Esophagus muscularis mucosa (tissue), 4 donors: Measurements from ENCODE around the gene INO80B. TPM values are rescaled to one million over a fixed set of nuclear protein-coding genes. Genes with fewer than 3 reads are reported as not detected.

ENCODE experiments used
- DNase-seq: peaks from one replicate; pipeline ENCODE4 v3.0.0-alpha.2; 2017; ENCODE audit errors: extremely low spot score
- H3K27ac ChIP-seq, 4 donors: fragments of 200-600 bp; sonication (generic); replicated peaks in 1 of 4; 1 replicate in 3 of 4; 2 replicates in 1 of 4; pipeline ENCODE4 v1.5.1; 2016 to 2019; ENCODE audit warnings: mild to moderate bottlenecking in 1 of 4
- H3K27me3 ChIP-seq, 4 donors: fragments of 200-600 bp; sonication (generic); one replicate each; pipeline versions ENCODE4 v1.5.1 to v1.6.0; 2016 to 2019
- H3K36me3 ChIP-seq, 4 donors: fragments of 200-600 bp; sonication (generic); one replicate each; pipeline ENCODE4 v1.5.1; 2016 to 2019
- H3K4me1 ChIP-seq, 4 donors: fragments of 200-600 bp; sonication (generic); one replicate each; pipeline ENCODE4 v1.5.1; 2016 to 2019
- H3K4me3 ChIP-seq, 4 donors: fragments of 200-600 bp; sonication (generic); 1 replicate in 2 of 4; 2 replicates in 2 of 4; pipeline ENCODE4 v1.5.1; 2016 to 2019; ENCODE audit warnings: mild to moderate bottlenecking in 4 of 4, moderate library complexity in 1 of 4
- H3K9me3 ChIP-seq, 4 donors: fragments of 200-600 bp; sonication (generic); 1 replicate in 3 of 4; 2 replicates in 1 of 4; pipeline ENCODE4 v1.5.1; 2016 to 2019
- CTCF ChIP-seq, 3 experiments: fragments of 200-600 bp in 2 of 3; fragments of 450-650 bp in 1 of 3; sonication (generic) in 2 of 3; IDR thresholded peaks; one replicate each; pipeline ENCODE4 v1.5.1; 2017 to 2019; ENCODE audit warnings: antibody characterized with exemption in 3 of 3, mild to moderate bottlenecking in 2 of 3, moderate library complexity in 1 of 3
- EP300 ChIP-seq: sonication (generic); formaldehyde crosslinking; IDR thresholded peaks from one replicate; pipeline ENCODE4 v1.6.1; 2017; ENCODE audit warnings: antibody characterized with exemption
- POLR2A ChIP-seq: fragments of 450-650 bp; IDR thresholded peaks from one replicate; pipeline ENCODE4 v1.6.1; 2017; ENCODE audit warnings: antibody characterized with exemption, moderate library complexity, mild to moderate bottlenecking, low read depth
- POLR2AphosphoS5 ChIP-seq, 2 donors: sonication (generic); formaldehyde crosslinking; IDR thresholded peaks; one replicate each; pipeline ENCODE4 v1.6.1; 2017; ENCODE audit warnings: antibody characterized with exemption in 2 of 2
- WGBS: methylation state at CpG from one replicate; pipeline ENCODE4 v1.1.5; 2018; 5-methylcytosine and 5-hydroxymethylcytosine counted together
- intact Hi-C: fragments of 100-400 bp; cut with DNase I; formaldehyde crosslinking; loops from one replicate; pipeline ENCODE4 v1.15.1; 2023
- total RNA-seq, 4 donors: library from RNA; depleted of rRNA; stranded (reverse); fragments of >200 nt; gene quantifications; one replicate each; pipeline versions ENCODE4 v1.1.0 to v1.2.1, GENCODE V29; 2016

Gene INO80B
- total RNA-seq, 4 donors from 2014 or later, result 8.7 to 16.6 (median 10.6) TPM

- Histone ChIP-seq H3K4me3 (peak overlapping the region; percentile 60 to 72 (median 62)), H3K4me1 (peaks cover 18 to 31% (median 25%) of the 10 kb centered on the region in 4 donors), H3K9me3 (no peaks in the 10 kb centered on the region), H3K27me3 (no peaks in the 10 kb centered on the region), H3K27ac (peak overlapping the region; percentile 38 to 58 (median 53)), H3K36me3 (no peaks in the 10 kb centered on the region)
- TF ChIP-seq EP300 (no peak), POLR2A (no peak), POLR2AphosphoS5 (IDR thresholded peaks at IDR 0.05) (peak in 1 of 2 donors; percentile 31), CTCF (IDR thresholded peaks at IDR 0.05) (peak; percentile 36 to 45 (median 39))
- intact Hi-C loops, result no loop called here
- DNase-seq, result no peak
- WGBS, result 13% methylated on average over 30 of the region's 66 CpGs
These were observed 39.8 kb upstream of the INO80B start for GRCh38 chr2:74414881-74415761.

- DNase-seq, result no peak
- Histone ChIP-seq H3K4me3 (peak overlapping the region; percentile 60 to 72 (median 62)), H3K27ac (peak overlapping the region in 1 of 4 donors; percentile 38), H3K9me3 (no peaks in the 10 kb centered on the region), H3K27me3 (no peaks in the 10 kb centered on the region), H3K4me1 (peaks cover 21 to 33% (median 28%) of the 10 kb centered on the region in 4 donors), H3K36me3 (no peaks in the 10 kb centered on the region)
- TF ChIP-seq EP300, result no peak
- TF ChIP-seq CTCF (IDR thresholded peaks at IDR 0.05), result no peak
- TF ChIP-seq POLR2A, result no peak
- no peak for TF ChIP-seq POLR2AphosphoS5 (IDR thresholded peaks at IDR 0.05)
- intact Hi-C loops, result no loop called here
- WGBS, result 70% methylated on average over 27 of the region's 35 CpGs
These were observed 39.0 kb upstream of the INO80B start for GRCh38 chr2:74415762-74416395.

- no peak overlapping the region for H3K4me3 ChIP-seq
- DNase-seq, result no peak
- H3K36me3 ChIP-seq, result no peaks in the 10 kb centered on the region
- peaks cover 24 to 40% (median 33%) of the 10 kb centered on the region in 4 donors for H3K4me1 ChIP-seq
- TF ChIP-seq CTCF (IDR thresholded peaks at IDR 0.05) (no peak), EP300 (no peak), POLR2A (no peak), POLR2AphosphoS5 (IDR thresholded peaks at IDR 0.05) (no peak)
- H3K27ac ChIP-seq, result no peak overlapping the region
- no peaks in the 10 kb centered on the region for H3K27me3 ChIP-seq
- intact Hi-C loops, result no loop called here
- no peaks in the 10 kb centered on the region for H3K9me3 ChIP-seq
- WGBS, result 73% methylated on average over 3 of the region's 3 CpGs
These were observed 38.1 kb upstream of the INO80B start for GRCh38 chr2:74416778-74417177.

- Histone ChIP-seq H3K9me3 (no peaks in the 10 kb centered on the region), H3K36me3 (no peaks in the 10 kb centered on the region), H3K27me3 (no peaks in the 10 kb centered on the region), H3K27ac (no peak overlapping the region), H3K4me3 (no peak overlapping the region), H3K4me1 (peaks cover 28 to 44% (median 38%) of the 10 kb centered on the region in 4 donors)
- TF ChIP-seq EP300 (no peak), POLR2AphosphoS5 (IDR thresholded peaks at IDR 0.05) (no peak), CTCF (IDR thresholded peaks at IDR 0.05) (no peak), POLR2A (no peak)
- intact Hi-C loops, result no loop called here
- no peak for DNase-seq
- 71% methylated on average over 3 of the region's 3 CpGs for WGBS
These were observed 37.7 kb upstream of the INO80B start for GRCh38 chr2:74417197-74417596.
